SK-N-SH (cell line): ENCODE data around the gene LRRC49. TPM values are rescaled to one million over a fixed set of nuclear protein-coding genes. Genes with fewer than 3 reads are reported as not detected.

Experiments
- CTCF ChIA-PET: fragments of 300-600, 350-600 bp; formaldehyde crosslinking; extraction: SDS; loops from one replicate; lab custom pipeline; 2021; lab: Yijun Ruan, JAX
- POLR2A ChIA-PET: fragments of 350-600 bp; sonication (Branson Sonifier 250); formaldehyde crosslinking; extraction: SDS; loops from one replicate; lab custom pipeline; 2020; ENCODE audit warnings: antibody characterized with exemption, inconsistent platforms; lab: Yijun Ruan, JAX
- DNase-seq: peaks from one replicate; pipeline ENCODE4 v3.0.0; 2012
- H2AFZ ChIP-seq: fragments of 200-600 bp; sonication (generic); 2 replicates; pipeline ENCODE4 v1.8.1; 2016; ENCODE audit warnings: antibody characterized with exemption, mild to moderate bottlenecking, low read depth
- H3F3A ChIP-seq: fragments of 200-600 bp; sonication (generic); replicated peaks from 2 replicates; pipeline ENCODE3; 2016; ENCODE audit warnings: antibody characterized with exemption, mild to moderate bottlenecking; ENCODE audit not compliant: insufficient read depth
- H3K27ac ChIP-seq, 2 experiments: fragments of 200-500 bp in 1 of 2; fragments of 200-600 bp in 1 of 2; sonication (Bioruptor generic) in 1 of 2; sonication (generic), shearing (Covaris generic) in 1 of 2; 2 replicates each; pipeline versions ENCODE4 v1.5.1 to v1.6.1; 2014 to 2016; ENCODE audit warnings: low read depth in 2 of 2, inconsistent platforms in 1 of 2, low read length in 1 of 2, mild to moderate bottlenecking in 1 of 2, mixed read lengths in 1 of 2
- H3K27me3 ChIP-seq: fragments of 200-600 bp; sonication (generic), shearing (Covaris generic); 2 replicates; pipeline ENCODE4 v1.6.1; 2016; ENCODE audit warnings: mixed run types; ENCODE audit not compliant: insufficient read depth
- H3K36me3 ChIP-seq, 2 experiments: fragments of 200-500 bp in 1 of 2; fragments of 200-600 bp in 1 of 2; sonication (Bioruptor generic) in 1 of 2; sonication (generic) in 1 of 2; replicated peaks in 1 of 2; 2 replicates each; pipeline versions ENCODE3 to v1.5.1; 2014 to 2016; ENCODE audit warnings: low read length in 1 of 2, mild to moderate bottlenecking in 1 of 2; ENCODE audit not compliant: insufficient read depth in 2 of 2, control insufficient read depth in 1 of 2
- H3K4me1 ChIP-seq, 2 experiments: fragments of 200-500 bp in 1 of 2; fragments of 200-600 bp in 1 of 2; sonication (Bioruptor generic) in 1 of 2; sonication (generic), shearing (Covaris generic) in 1 of 2; 2 replicates each; pipeline versions ENCODE4 v1.5.1 to v1.6.1; 2014 to 2016; ENCODE audit warnings: low read depth in 1 of 2, low read length in 1 of 2, mixed run types in 1 of 2; ENCODE audit not compliant: insufficient read depth in 2 of 2, control insufficient read depth in 1 of 2
- H3K4me2 ChIP-seq: fragments of 200-600 bp; sonication (generic), shearing (Covaris generic); 2 replicates; pipeline ENCODE4 v1.6.1; 2017; ENCODE audit warnings: mixed run types
- H3K4me3 ChIP-seq, 2 experiments: fragments of 200-500 bp in 1 of 2; fragments of 200-600 bp in 1 of 2; sonication (Bioruptor generic) in 1 of 2; sonication (generic), shearing (Covaris generic) in 1 of 2; 2 replicates each; pipeline versions ENCODE4 v1.5.1 to v1.8.1; 2014 to 2016; ENCODE audit warnings: low read depth in 2 of 2, inconsistent platforms in 1 of 2, low read length in 1 of 2, mild to moderate bottlenecking in 1 of 2, mixed read lengths in 1 of 2, moderate library complexity in 1 of 2
- H3K79me2 ChIP-seq: fragments of 200-600 bp; sonication (generic); 2 replicates; pipeline ENCODE4 v1.8.1; 2017; ENCODE audit warnings: mild to moderate bottlenecking; ENCODE audit not compliant: insufficient read depth
- H3K9ac ChIP-seq: fragments of 200-600 bp; sonication (generic); 2 replicates; pipeline ENCODE4 v1.6.1; 2017; ENCODE audit warnings: mixed run types
- H3K9me2 ChIP-seq: fragments of 200-600 bp; sonication (generic); 2 replicates; pipeline ENCODE4 v1.6.1; 2017; ENCODE audit warnings: mixed run types
- H3K9me3 ChIP-seq: fragments of 200-600 bp; sonication (generic); 2 replicates; pipeline ENCODE4 v1.6.1; 2017; ENCODE audit warnings: mixed run types, mild to moderate bottlenecking, moderate library complexity
- H4K20me1 ChIP-seq: fragments of 200-600 bp; sonication (generic); 2 replicates; pipeline ENCODE4 v1.6.1; 2017; ENCODE audit warnings: mild to moderate bottlenecking, mixed run types; ENCODE audit not compliant: insufficient read depth
- CHD2 ChIP-seq: fragments of 150-350 bp; IDR thresholded peaks from 2 replicates; pipeline ENCODE4 v1.6.1; 2018; ENCODE audit warnings: low read length; ENCODE audit not compliant: partially characterized antibody
- EP300 ChIP-seq, 2 experiments: IDR thresholded peaks; 2 replicates each; pipeline versions ENCODE4 v1.4.0 to v1.6.1; 2012; ENCODE audit warnings: borderline replicate concordance in 1 of 2, low read depth in 1 of 2, low read length in 1 of 2
- FOSL2 ChIP-seq: IDR thresholded peaks from 2 replicates; pipeline ENCODE4 v1.4.0; 2012; ENCODE audit warnings: low read depth, mild to moderate bottlenecking, moderate library complexity, borderline replicate concordance
- FOXJ3 ChIP-seq: sonication (generic); formaldehyde crosslinking; IDR thresholded peaks from 2 replicates; pipeline ENCODE4 v1.5.1; 2020; ENCODE audit warnings: mild to moderate bottlenecking, missing genetic modification reagents
- JUND ChIP-seq: IDR thresholded peaks from 2 replicates; pipeline ENCODE4 v1.4.0; 2012
- NRF1 ChIP-seq: IDR thresholded peaks from 2 replicates; pipeline ENCODE4 v1.6.1; 2012; ENCODE audit warnings: low read depth, mild to moderate bottlenecking, low read length
- POLR2AphosphoS5 ChIP-seq: IDR thresholded peaks from 2 replicates; pipeline ENCODE4 v1.6.1; 2012; ENCODE audit warnings: low read depth, low read length
- RAD21 ChIP-seq: IDR thresholded peaks from 2 replicates; pipeline ENCODE4 v1.6.1; 2012; ENCODE audit warnings: mild to moderate bottlenecking, low read length
- RCOR1 ChIP-seq: fragments of 150-350 bp; IDR thresholded peaks from 2 replicates; pipeline ENCODE4 v1.6.1; 2017; ENCODE audit warnings: antibody characterized with exemption, low read length
- TEAD4 ChIP-seq: IDR thresholded peaks from 2 replicates; pipeline ENCODE4 v1.4.0; 2012; ENCODE audit warnings: mild to moderate bottlenecking, borderline replicate concordance; ENCODE audit not compliant: insufficient read depth
- YY1 ChIP-seq: IDR thresholded peaks from 2 replicates; pipeline ENCODE4 v1.4.0; 2012; ENCODE audit warnings: low read depth, mild to moderate bottlenecking
- WGBS: methylation state at CpG from one replicate; pipeline ENCODE4 v1.1.6; 2017; ENCODE audit warnings: low lambda C conversion rate; 5-methylcytosine and 5-hydroxymethylcytosine counted together
- polyA plus RNA-seq, 3 experiments: library from polyadenylated mRNA; depleted of rRNA; stranded (reverse); fragments of >200 nt; gene quantifications; 2 replicates each; pipeline ENCODE4 v1.2.3, GENCODE V29; 2012
- TF ChIP-seq, protein P1 (sequence below): fragments of 150-350 bp; IDR thresholded peaks from 2 replicates; pipeline ENCODE4 v1.6.1; 2017; ENCODE audit warnings: antibody characterized with exemption, low read length, low read depth, borderline replicate concordance
- TF ChIP-seq, protein P2 (sequence below): IDR thresholded peaks from 2 replicates; pipeline ENCODE4; 2012
- TF ChIP-seq, protein P3 (sequence below): fragments of 200-600 bp; sonication (generic); IDR thresholded peaks from 2 replicates; pipeline ENCODE4 v1.6.1; 2017; ENCODE audit warnings: antibody characterized with exemption, mild to moderate bottlenecking, moderate library complexity
- TF ChIP-seq, protein P4 (sequence below): IDR thresholded peaks from 2 replicates; pipeline ENCODE4 v1.4.0; 2012; ENCODE audit warnings: low read depth, borderline replicate concordance

The LRRC49 gene
- polyA plus RNA-seq, 1 of the 3 experiments (the other 2 are of a cell fraction): 7.2 TPM

DNA sequence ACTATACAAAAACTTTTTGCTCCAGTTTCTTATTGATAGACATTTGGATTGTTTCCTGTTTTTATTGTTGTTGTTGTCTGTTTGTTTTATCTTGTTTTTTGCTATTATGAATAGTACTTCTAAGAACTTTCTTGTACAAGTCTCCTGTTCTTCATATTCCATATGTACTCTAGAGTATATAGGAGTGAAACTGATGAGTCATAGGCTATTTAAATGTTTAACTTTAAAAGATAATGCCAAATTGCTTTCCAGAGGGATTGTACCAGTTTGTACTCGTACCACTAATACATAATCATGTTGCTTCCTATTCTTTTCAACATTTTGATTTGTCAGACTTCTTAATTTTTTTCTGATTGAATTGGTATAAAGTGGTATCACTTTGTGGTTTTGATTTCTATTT, 19.6 kb downstream of the LRRC49 start:
- H4K20me1 ChIP-seq: no peaks in the 10 kb centered on the region
- CTCF ChIA-PET: no interaction called here
- 81% methylated on average over 1 of the region's 1 CpG for WGBS

DNA sequence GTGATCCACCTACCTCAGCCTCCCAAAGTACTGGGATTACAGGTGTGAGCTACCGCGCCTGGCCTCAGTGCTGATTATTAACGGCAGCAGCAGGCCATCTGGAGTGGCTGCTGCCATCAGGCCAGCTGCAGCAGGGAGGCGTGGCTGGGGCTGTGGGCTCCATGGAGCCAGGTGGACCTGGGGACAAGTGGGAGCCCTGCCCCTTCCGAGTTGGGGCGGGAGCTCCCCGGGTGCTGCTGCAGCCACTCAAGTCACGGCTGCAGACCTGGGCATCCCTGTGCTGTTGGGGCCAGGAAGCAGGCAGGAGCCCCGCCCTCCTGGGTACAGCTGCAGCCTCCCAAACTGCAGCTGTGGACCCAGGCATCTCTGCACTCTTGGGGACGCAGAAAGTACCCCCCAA, 23.9 kb downstream of the LRRC49 start:
- no peak overlapping the region for H3K4me3 ChIP-seq
- no peak overlapping the region for H3K9ac ChIP-seq
- no peaks in the 10 kb centered on the region for H3K27me3 ChIP-seq
- TF ChIP-seq FOSL2 (no peak), EP300 (IDR thresholded peaks at IDR 0.05; ENCODE audit: borderline replicate concordance in 1 of 2, low read depth in 1 of 2, low read length in 1 of 2) (no peak), TEAD4 (no peak), POLR2AphosphoS5 (no peak), YY1 (no peak)
- TF ChIP-seq, protein P1, sequence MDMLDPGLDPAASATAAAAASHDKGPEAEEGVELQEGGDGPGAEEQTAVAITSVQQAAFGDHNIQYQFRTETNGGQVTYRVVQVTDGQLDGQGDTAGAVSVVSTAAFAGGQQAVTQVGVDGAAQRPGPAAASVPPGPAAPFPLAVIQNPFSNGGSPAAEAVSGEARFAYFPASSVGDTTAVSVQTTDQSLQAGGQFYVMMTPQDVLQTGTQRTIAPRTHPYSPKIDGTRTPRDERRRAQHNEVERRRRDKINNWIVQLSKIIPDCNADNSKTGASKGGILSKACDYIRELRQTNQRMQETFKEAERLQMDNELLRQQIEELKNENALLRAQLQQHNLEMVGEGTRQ: no peak
- TF ChIP-seq, protein P2, sequence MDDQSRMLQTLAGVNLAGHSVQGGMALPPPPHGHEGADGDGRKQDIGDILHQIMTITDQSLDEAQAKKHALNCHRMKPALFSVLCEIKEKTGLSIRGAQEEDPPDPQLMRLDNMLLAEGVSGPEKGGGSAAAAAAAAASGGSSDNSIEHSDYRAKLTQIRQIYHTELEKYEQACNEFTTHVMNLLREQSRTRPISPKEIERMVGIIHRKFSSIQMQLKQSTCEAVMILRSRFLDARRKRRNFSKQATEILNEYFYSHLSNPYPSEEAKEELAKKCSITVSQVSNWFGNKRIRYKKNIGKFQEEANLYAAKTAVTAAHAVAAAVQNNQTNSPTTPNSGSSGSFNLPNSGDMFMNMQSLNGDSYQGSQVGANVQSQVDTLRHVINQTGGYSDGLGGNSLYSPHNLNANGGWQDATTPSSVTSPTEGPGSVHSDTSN: no peak
- TF ChIP-seq, protein P3, sequence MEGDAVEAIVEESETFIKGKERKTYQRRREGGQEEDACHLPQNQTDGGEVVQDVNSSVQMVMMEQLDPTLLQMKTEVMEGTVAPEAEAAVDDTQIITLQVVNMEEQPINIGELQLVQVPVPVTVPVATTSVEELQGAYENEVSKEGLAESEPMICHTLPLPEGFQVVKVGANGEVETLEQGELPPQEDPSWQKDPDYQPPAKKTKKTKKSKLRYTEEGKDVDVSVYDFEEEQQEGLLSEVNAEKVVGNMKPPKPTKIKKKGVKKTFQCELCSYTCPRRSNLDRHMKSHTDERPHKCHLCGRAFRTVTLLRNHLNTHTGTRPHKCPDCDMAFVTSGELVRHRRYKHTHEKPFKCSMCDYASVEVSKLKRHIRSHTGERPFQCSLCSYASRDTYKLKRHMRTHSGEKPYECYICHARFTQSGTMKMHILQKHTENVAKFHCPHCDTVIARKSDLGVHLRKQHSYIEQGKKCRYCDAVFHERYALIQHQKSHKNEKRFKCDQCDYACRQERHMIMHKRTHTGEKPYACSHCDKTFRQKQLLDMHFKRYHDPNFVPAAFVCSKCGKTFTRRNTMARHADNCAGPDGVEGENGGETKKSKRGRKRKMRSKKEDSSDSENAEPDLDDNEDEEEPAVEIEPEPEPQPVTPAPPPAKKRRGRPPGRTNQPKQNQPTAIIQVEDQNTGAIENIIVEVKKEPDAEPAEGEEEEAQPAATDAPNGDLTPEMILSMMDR: no peak
- H2AFZ ChIP-seq: no peak overlapping the region
- no peak overlapping the region for H3K4me2 ChIP-seq
- no peak for DNase-seq
- POLR2A ChIA-PET: no interaction called here
- H3K27ac ChIP-seq: no peak overlapping the region
- H3K79me2 ChIP-seq: no peaks in the 10 kb centered on the region
- CTCF ChIA-PET: interaction anchor here (1.2 to 1.5 kb wide), 2 partner anchors 14 to 92 kb away, joined by 3 read pairs; no protein-coding TSS in a partner anchor
- no peaks in the 10 kb centered on the region for H4K20me1 ChIP-seq
- no peaks in the 10 kb centered on the region; a peak in 1 of 4 replicates for H3K4me1 ChIP-seq
- 92% methylated on average over 5 of the region's 10 CpGs for WGBS
- peaks cover 5% of the 10 kb centered on the region; the same call in 1 of the 2 replicates for H3K9me3 ChIP-seq
- peaks cover 13% of the 10 kb centered on the region for H3F3A ChIP-seq
- H3K36me3 ChIP-seq: peaks cover 18 to 28% of the 10 kb centered on the region in 2 experiments
- H3K9me2 ChIP-seq: no peaks in the 10 kb centered on the region

More for the DNA sequence above, 19.6 kb downstream of the LRRC49 start:
- H3K9me3 ChIP-seq: peaks cover 20% of the 10 kb centered on the region
- POLR2A ChIA-PET: no interaction called here
- no peaks in the 10 kb centered on the region for H3K9me2 ChIP-seq
- TF ChIP-seq, protein P4, sequence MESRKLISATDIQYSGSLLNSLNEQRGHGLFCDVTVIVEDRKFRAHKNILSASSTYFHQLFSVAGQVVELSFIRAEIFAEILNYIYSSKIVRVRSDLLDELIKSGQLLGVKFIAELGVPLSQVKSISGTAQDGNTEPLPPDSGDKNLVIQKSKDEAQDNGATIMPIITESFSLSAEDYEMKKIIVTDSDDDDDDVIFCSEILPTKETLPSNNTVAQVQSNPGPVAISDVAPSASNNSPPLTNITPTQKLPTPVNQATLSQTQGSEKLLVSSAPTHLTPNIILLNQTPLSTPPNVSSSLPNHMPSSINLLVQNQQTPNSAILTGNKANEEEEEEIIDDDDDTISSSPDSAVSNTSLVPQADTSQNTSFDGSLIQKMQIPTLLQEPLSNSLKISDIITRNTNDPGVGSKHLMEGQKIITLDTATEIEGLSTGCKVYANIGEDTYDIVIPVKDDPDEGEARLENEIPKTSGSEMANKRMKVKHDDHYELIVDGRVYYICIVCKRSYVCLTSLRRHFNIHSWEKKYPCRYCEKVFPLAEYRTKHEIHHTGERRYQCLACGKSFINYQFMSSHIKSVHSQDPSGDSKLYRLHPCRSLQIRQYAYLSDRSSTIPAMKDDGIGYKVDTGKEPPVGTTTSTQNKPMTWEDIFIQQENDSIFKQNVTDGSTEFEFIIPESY: no peak
- TF ChIP-seq RCOR1 (no peak), FOXJ3 (CRISPR knock-in tag) (no peak), YY1 (no peak), JUND (no peak), CHD2 (no peak), NRF1 (no peak), RAD21 (no peak)
- peaks cover 43 to 57% of the 10 kb centered on the region in 2 experiments for H3K36me3 ChIP-seq
- H3K79me2 ChIP-seq: no peaks in the 10 kb centered on the region
- no peak overlapping the region for H3K4me2 ChIP-seq
- H3K4me3 ChIP-seq: no peak overlapping the region
- H3K27ac ChIP-seq: no peak overlapping the region
- H2AFZ ChIP-seq: no peak overlapping the region
- H3K27me3 ChIP-seq: no peaks in the 10 kb centered on the region
- peaks cover 6% of the 10 kb centered on the region for H3F3A ChIP-seq
- no peak for DNase-seq
- H3K9ac ChIP-seq: no peak overlapping the region
- no peaks in the 10 kb centered on the region; a peak in 1 of 4 replicates for H3K4me1 ChIP-seq
